ENCODE results near the gene KISS1R. TPM values are rescaled to one million over a fixed set of nuclear protein-coding genes. Genes with fewer than 3 reads are reported as not detected.

KISS1R gene
- total RNA-seq, 2 experiments from 2014 or later = 0.66 to 1.1 TPM

DNA sequence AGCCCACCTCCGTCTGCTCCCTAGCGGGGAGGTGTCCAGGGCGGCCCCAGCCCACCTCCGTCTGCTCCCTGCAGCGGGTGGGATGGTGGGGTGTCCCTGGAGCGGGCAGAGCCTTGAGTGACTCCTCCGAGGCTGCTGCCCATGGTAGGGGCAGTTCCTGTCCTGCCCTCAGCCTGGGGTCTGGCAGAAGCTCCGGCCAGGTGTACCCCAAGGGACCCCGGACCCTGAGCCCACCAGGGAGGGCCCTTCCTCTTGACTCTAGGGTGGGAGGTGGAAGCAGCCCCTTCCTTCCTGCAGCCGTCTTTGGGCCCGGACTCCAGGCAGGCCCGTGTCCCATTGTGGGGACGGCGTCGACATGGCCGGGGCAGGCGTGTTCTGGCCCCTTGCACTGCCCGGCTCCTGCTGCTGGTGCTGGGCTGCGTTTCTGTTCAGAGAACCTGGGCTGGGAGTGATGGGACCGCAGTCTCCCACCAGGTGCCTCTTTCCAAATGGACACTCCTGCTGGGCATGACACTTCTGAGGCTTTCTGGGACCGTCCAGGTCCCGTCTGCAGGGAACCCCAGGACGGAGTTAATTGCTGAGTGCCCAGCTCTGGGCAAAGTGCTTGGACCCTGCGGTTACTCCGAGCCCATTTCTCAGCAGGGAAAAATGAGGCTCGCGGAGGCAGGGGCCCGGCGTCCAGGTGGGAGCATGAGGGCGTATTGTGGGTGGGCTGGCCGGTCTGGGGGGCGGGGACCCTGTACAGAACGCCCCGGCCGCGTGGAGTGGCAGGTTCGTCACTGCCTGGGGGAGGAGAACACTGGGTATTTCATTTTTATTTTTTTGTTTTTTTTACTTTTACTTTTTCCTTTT, 28.5 kb downstream of the KISS1R start:
- no peaks in the 10 kb centered on the region for H3K9me3 Mint-ChIP-seq (ENCODE audit: low read depth)
- no peak for ATAC-seq
- H3K4me3 Mint-ChIP-seq = no peak overlapping the region
- H3K4me1 Mint-ChIP-seq = peaks cover 6% of the 10 kb centered on the region
- no peaks in the 10 kb centered on the region for H3K27me3 Mint-ChIP-seq
- CTCF ChIA-PET = no interaction called here
- DNase-seq = no peak
- no peak overlapping the region for H3K27ac Mint-ChIP-seq
- H3K36me3 Mint-ChIP-seq = peaks cover 3% of the 10 kb centered on the region

DNA sequence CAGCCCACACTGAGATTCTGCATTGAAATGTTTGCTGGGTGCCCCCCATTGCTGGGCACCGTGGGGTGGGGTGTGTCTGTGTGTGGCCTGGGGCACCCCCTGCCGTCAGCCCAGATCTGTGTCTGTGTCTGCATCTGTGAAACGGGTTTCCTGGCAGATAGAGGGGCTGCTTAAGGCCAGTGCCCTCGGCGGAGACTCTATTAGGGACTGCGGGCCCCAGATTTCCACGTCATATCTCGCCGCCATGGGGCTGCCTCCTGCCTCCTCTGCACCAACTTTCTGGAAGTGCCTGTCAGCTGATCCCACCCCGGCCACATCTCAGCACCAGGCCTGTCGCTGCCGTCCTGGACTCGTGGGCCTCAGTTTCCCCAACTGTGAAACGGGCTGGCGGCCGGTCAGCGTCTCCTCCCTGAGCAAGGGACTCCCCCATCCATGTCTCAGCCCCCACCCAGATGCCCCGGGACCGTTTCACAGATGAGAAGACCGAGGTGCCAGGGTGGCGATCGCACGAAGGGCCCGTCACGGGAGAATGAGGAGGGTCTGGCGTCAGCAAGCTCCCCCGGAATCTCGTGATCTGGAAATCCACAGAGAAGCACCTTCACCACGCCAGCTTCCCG, 30.1 kb downstream of the KISS1R start:
- DNase-seq (no peak), ATAC-seq (no peak)
- Mint-ChIP-seq H3K27me3 (no peaks in the 10 kb centered on the region), H3K4me1 (peaks cover 3% of the 10 kb centered on the region), H3K4me3 (no peak overlapping the region), H3K27ac (no peak overlapping the region), H3K36me3 (peaks cover 3% of the 10 kb centered on the region), H3K9me3 (ENCODE audit: low read depth) (no peaks in the 10 kb centered on the region)
- CTCF ChIA-PET = interaction anchor here (1.0 kb wide), 1 partner anchor 150 kb away, joined by 3 read pairs; no protein-coding TSS in a partner anchor

- DNase-seq (no peak), ATAC-seq (no peak)
- peaks cover 3% of the 10 kb centered on the region for H3K36me3 Mint-ChIP-seq
- CTCF ChIA-PET = no interaction called here
- peaks cover 6% of the 10 kb centered on the region for H3K4me1 Mint-ChIP-seq
- no peak overlapping the region for H3K4me3 Mint-ChIP-seq
- no peak overlapping the region for H3K27ac Mint-ChIP-seq
- H3K9me3 Mint-ChIP-seq (ENCODE audit: low read depth) = no peaks in the 10 kb centered on the region
- H3K27me3 Mint-ChIP-seq = no peaks in the 10 kb centered on the region
Observed at GRCh38 chr19:947707-948539, 30.8 kb downstream of the KISS1R start.

DNA sequence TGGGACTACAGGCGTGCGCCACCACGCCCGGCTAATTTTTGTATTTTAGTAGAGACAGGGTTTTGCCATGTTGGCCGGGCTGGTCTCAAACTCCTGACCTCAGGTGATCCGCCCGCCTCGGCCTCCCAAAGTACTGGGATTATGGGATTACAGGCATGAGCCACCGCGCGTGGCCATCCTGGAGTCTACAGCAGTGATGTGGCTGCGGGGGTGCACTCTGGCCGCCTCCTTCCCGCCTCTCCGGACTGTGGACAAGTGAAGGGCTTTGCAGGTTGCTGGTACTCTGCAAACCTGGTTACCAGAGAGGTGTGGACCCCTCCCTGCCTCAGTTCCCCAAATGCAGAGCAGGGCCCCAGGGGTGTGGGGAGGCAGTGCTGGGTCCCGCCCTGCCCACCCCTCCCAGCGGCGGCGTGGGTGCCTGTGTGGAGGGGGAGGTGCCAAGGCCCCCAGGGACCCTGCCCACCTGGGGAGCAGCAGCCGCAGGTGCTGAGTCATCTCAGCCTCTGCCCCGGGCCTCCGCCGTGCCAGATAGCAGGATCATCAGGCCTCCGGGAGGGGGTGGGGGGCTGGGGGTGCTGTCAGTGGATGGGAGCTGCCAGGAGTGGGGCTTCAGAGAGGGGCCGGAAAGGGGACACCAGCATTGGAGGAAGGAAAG, 31.8 kb downstream of the KISS1R start:
- no peak for ATAC-seq
- H3K36me3 Mint-ChIP-seq = no peaks in the 10 kb centered on the region
- CTCF ChIA-PET = no interaction called here

DNA sequence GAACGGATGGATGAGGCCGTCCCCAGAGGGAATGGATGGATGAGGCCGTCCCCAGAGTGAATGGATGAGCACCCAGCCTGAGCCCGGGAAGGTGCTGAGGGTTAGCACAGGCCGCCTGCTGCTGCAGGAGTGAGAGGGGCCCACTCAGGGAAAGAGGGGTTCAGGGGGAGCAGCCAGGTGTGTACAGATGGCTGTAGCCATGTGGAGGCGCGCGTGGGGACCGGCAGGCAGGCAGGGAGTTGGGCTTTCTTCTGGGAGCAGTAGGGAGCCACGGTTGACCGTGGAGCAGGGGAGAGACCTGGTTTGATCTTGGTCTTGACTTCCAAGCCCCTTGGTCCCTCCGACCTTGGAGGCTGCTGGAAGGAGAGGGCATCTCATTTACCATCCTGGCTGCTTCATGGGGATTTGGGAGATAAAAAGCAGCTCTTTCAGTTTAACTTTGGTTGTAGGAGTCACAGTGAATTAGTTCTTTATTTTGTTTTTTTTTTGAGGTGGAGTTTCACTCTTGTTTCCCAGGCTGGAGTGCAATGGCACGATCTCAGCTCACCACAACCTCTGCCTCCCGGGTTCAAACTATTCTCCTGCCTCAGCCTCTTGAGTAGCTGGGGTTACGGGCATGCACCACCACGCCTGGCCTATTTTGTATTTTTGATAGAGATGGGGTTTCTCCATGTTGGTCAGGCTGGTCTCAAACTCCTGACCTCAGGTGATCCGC, 33.4 kb downstream of the KISS1R start:
- CTCF ChIA-PET = no interaction called here
- no peaks in the 10 kb centered on the region for H3K9me3 Mint-ChIP-seq (ENCODE audit: low read depth)
- H3K4me1 Mint-ChIP-seq = peaks cover 14% of the 10 kb centered on the region
- no peaks in the 10 kb centered on the region for H3K36me3 Mint-ChIP-seq
- ATAC-seq (no peak), DNase-seq (no peak)
- no peaks in the 10 kb centered on the region for H3K27me3 Mint-ChIP-seq
- H3K4me3 Mint-ChIP-seq = no peak overlapping the region
- H3K27ac Mint-ChIP-seq = no peak overlapping the region

More for the DNA sequence above, 31.8 kb downstream of the KISS1R start:
- H3K9me3 Mint-ChIP-seq (ENCODE audit: low read depth) = no peaks in the 10 kb centered on the region
- H3K4me3 Mint-ChIP-seq = no peak overlapping the region
- H3K27me3 Mint-ChIP-seq = no peaks in the 10 kb centered on the region
- DNase-seq = no peak
- no peak overlapping the region for H3K27ac Mint-ChIP-seq
- peaks cover 12% of the 10 kb centered on the region for H3K4me1 Mint-ChIP-seq

DNA sequence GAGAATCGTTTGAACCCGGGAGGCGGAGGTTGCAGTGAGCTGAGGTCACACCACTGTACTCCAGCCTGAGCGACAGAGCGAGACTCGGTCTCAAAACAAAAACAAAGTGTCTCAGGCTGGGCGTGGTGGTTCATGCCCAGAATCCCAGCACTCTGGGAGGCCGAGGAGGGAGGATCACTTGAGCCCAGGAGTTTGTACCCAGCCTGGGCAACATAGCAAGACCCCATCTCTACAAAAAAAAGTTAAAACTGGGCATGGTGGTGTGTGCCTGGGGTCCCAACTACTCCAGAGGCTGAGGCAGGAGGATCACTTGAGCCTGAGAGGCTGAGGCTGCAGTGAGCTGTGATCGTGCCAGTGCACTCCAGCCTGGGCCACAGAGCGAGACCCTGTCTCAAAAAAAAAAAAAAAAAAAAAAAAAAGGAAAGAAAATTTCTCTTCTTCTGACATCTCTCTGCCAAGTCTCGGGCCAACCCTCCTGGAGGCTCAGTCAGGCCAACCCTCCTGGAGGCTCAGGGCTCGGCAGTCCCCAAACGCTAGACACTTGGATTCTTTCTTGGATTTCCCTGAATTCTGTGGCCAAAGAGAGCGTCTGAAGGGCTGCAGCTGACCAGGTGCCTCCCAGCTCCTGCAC, 35.0 kb downstream of the KISS1R start:
- CTCF ChIA-PET = no interaction called here

GRCh38 chr19:952680-953444, 35.7 kb downstream of the KISS1R start:
- H3K36me3 Mint-ChIP-seq = no peaks in the 10 kb centered on the region
- H3K4me3 Mint-ChIP-seq = no peak overlapping the region
- H3K27ac Mint-ChIP-seq = no peak overlapping the region

More for the DNA sequence above, 35.0 kb downstream of the KISS1R start:
- peaks cover 14% of the 10 kb centered on the region for H3K4me1 Mint-ChIP-seq
- no peak overlapping the region for H3K27ac Mint-ChIP-seq
- no peak overlapping the region for H3K4me3 Mint-ChIP-seq
- DNase-seq = no peak
- no peaks in the 10 kb centered on the region for H3K9me3 Mint-ChIP-seq (ENCODE audit: low read depth)
- H3K36me3 Mint-ChIP-seq = no peaks in the 10 kb centered on the region
- H3K27me3 Mint-ChIP-seq = no peaks in the 10 kb centered on the region
- no peak for ATAC-seq

DNA sequence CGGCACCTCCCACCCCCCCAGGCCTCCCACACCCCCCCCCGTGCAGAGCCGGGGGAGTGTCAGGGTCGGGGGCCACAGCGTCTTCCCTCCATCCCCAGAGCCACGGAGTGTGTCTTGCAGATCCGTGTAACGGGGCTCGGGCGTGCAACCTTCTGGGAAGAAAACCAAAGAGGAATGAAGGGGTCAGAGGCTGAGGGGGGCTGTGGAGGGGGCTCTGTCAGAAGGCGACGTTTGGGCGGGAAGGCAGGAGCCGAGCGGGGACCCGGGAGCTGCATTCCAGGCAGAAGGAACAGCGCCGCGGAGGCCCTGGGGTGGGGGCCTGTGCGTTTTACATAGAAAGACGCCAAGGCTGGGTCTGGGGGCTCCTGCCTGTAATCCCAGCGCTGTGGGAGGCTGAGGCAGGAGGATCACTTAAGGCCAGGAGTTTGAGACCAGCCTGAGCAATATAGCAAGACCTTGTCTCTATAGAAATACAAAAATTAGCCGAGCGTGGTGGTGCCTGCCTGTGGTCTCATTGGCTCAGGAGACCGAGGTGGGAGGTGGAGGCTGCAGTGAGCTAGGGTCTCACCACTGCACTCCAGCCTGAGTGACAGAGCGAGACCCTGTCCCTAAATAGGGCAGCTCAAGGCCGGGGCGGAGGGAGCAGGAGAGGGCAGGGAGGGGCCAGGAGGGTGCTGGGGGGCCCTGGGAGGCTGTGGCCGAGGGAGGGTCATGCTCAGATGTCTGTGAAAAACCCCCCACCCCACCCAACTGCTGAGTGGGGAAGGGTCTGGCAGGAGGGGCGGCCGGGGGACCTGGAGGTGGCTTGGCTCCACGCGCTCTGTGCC, 36.5 kb downstream of the KISS1R start:
- no peak overlapping the region for H3K27ac Mint-ChIP-seq

More at GRCh38 chr19:952680-953444, 35.7 kb downstream of the KISS1R start:
- ATAC-seq (no peak), DNase-seq (no peak)
- Mint-ChIP-seq H3K27me3 (no peaks in the 10 kb centered on the region), H3K9me3 (ENCODE audit: low read depth) (no peaks in the 10 kb centered on the region), H3K4me1 (peaks cover 14% of the 10 kb centered on the region)
- CTCF ChIA-PET = no interaction called here

DNA sequence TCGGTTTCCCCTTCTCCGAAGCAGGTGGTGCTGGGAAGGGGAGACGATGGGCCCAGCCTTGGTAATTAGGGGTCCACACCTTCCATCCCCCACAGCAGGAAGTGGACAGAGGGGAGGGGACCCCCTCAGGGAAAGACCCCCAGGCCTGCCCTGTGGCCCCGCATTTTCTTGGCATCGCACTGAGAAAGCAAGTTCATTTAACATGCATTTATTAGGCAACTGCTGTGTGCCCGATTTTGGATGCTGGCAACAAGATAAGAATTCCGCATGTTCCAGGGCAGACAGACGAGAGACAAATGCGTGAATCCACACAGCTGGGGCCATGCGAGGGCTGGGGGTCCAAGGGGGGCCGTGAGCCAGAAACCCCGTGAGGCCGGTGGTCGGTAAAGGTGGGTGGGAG, 37.1 kb downstream of the KISS1R start:
- H3K4me3 Mint-ChIP-seq = no peak overlapping the region
- H3K9me3 Mint-ChIP-seq (ENCODE audit: low read depth) = no peaks in the 10 kb centered on the region
- no peaks in the 10 kb centered on the region for H3K36me3 Mint-ChIP-seq
- H3K27me3 Mint-ChIP-seq = no peaks in the 10 kb centered on the region
- ATAC-seq (no peak), DNase-seq (no peak)
- H3K27ac Mint-ChIP-seq = no peak overlapping the region
- CTCF ChIA-PET = interaction anchor here (1.0 kb wide), 1 partner anchor 29 kb away, joined by 3 read pairs; the partner anchor contains the start of gene WDR18
- peaks cover 14% of the 10 kb centered on the region for H3K4me1 Mint-ChIP-seq

More for the DNA sequence above, 36.5 kb downstream of the KISS1R start:
- Mint-ChIP-seq H3K27me3 (no peaks in the 10 kb centered on the region), H3K4me3 (no peak overlapping the region), H3K36me3 (no peaks in the 10 kb centered on the region), H3K9me3 (ENCODE audit: low read depth) (no peaks in the 10 kb centered on the region), H3K4me1 (peaks cover 14% of the 10 kb centered on the region)
- ATAC-seq = no peak
- CTCF ChIA-PET = interaction anchor here (1.0 kb wide), 1 partner anchor 30 kb away, joined by 3 read pairs; the partner anchor contains the start of gene WDR18
- no peak for DNase-seq

DNA sequence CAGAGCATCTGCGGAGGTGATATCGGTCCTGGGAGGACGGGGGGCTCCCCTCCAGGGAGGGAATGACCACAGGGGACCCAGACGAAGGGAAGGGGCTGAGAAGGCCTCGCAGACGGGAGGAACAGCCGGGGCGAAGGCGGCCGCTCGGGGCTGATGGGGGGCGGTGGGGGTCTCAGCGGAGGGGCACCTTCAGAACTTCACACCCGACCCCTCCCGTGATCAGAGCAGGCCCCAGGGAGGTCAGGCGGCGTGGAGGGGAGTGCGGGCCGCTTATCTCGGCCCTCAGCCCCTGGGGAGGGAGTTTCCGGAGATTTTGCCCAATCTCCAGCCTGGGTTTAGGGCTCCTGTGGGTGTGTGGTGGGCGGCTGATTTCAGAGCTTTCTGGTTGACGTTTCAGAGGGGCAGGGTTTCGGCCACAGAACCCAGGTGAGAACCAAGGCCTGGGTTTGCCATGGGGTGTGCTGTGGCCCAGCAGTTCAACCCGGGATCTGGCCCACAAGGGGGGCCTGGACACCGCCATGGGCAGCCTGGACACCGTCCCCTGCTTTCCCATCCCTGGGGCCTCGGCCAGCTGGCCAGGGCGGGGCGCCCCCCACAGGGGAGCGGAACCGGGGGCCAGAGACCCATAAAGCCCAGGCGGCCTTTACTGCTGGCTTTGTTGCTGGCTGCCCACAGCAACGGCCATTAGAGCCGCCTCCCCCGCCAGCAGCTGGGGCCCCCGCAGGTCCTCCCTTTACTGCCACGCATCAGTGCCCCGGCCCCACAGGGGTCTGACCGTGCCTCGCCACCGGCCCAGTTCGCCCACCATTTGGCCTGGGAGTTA, 37.8 kb downstream of the KISS1R start:
- CTCF ChIA-PET = no interaction called here
- H3K27ac Mint-ChIP-seq = no peak overlapping the region
- no peak overlapping the region for H3K4me3 Mint-ChIP-seq
- peaks cover 14% of the 10 kb centered on the region for H3K4me1 Mint-ChIP-seq
- ATAC-seq (no peak), DNase-seq (no peak)
- no peaks in the 10 kb centered on the region for H3K9me3 Mint-ChIP-seq (ENCODE audit: low read depth)
- H3K36me3 Mint-ChIP-seq = no peaks in the 10 kb centered on the region
- H3K27me3 Mint-ChIP-seq = no peaks in the 10 kb centered on the region
